ENCODE measurements around the gene ENPP6. TPM values are rescaled to one million over a fixed set of nuclear protein-coding genes. Genes with fewer than 3 reads are reported as not detected.

The ENPP6 gene
- total RNA-seq, 2 experiments from 2014 or later: not detected

GRCh38 chr4:184192933-184193332 lies 24.7 kb downstream of the ENPP6 start:
- no TSS peak for BruUV-seq (replicated peaks)
- intact Hi-C loops (cut with micrococcal nuclease; ENCODE audit: unreplicated experiment): no loop called here
- no peaks in the 10 kb centered on the region for H4K20me1 ChIP-seq (ENCODE audit: insufficient read depth, low read length)
- no peaks in the 10 kb centered on the region for H3K9me2 ChIP-seq (ENCODE audit: insufficient read depth, low read length)
- no peak overlapping the region for H3K4me2 ChIP-seq (ENCODE audit: low read length)
- TF ChIP-seq EZH2phosphoT487 (IDR thresholded peaks at IDR 0.05; ENCODE audit: borderline replicate concordance, low read depth, low read length): no peak
- TF ChIP-seq, protein P1, sequence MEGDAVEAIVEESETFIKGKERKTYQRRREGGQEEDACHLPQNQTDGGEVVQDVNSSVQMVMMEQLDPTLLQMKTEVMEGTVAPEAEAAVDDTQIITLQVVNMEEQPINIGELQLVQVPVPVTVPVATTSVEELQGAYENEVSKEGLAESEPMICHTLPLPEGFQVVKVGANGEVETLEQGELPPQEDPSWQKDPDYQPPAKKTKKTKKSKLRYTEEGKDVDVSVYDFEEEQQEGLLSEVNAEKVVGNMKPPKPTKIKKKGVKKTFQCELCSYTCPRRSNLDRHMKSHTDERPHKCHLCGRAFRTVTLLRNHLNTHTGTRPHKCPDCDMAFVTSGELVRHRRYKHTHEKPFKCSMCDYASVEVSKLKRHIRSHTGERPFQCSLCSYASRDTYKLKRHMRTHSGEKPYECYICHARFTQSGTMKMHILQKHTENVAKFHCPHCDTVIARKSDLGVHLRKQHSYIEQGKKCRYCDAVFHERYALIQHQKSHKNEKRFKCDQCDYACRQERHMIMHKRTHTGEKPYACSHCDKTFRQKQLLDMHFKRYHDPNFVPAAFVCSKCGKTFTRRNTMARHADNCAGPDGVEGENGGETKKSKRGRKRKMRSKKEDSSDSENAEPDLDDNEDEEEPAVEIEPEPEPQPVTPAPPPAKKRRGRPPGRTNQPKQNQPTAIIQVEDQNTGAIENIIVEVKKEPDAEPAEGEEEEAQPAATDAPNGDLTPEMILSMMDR (conservative IDR thresholded peaks at IDR 0.05; ENCODE audit: low read length): no peak
- no peaks in the 10 kb centered on the region for H3K4me1 ChIP-seq (ENCODE audit: insufficient read depth, low read length, poor library complexity, severe bottlenecking)
- no peaks in the 10 kb centered on the region for H3K36me3 ChIP-seq (ENCODE audit: insufficient read depth, low read length)
- no peak overlapping the region for H2AFZ ChIP-seq (ENCODE audit: low read length)
- no peaks in the 10 kb centered on the region for H3K9me3 ChIP-seq (ENCODE audit: low read length)
- no peaks in the 10 kb centered on the region for H3K79me2 ChIP-seq (ENCODE audit: insufficient read depth, low read depth, low read length)
- CTCF ChIA-PET (ENCODE audit: unreplicated experiment): no interaction called here
- POLR2A ChIA-PET: interaction anchor here (0.9 kb wide), 1 partner anchor 9 kb away, joined by 3 read pairs; no protein-coding TSS in a partner anchor
- no peak for DNase-seq (ENCODE audit: low spot score)
- H3K4me3 ChIP-seq (ENCODE audit: low read depth, low read length, poor library complexity, severe bottlenecking): no peak overlapping the region
- H3K27ac ChIP-seq (ENCODE audit: low read depth, low read length, poor library complexity, severe bottlenecking): no peak overlapping the region

DNA sequence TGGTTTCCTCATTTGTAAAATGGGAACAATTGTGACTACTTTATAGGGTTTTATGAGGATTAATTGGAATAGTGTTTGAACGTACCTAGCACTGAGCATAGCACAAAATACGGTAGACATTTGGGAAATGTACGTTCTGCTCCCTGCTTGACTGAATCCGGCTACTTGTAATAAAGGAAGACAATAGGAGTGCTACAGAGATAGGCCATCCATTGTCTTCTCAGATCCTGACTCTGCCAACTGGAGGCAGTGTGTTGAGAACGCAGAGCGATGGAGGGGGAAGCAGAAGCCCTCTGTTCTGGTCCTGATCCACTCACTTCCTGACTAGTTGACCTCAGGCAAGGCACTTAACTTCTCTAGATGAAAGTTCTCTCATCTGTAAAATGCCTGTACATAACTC lies 26.4 kb downstream of the ENPP6 start:
- no peaks in the 10 kb centered on the region for H3K36me3 ChIP-seq (ENCODE audit: insufficient read depth, low read length)
- H3K79me2 ChIP-seq (ENCODE audit: insufficient read depth, low read depth, low read length): no peaks in the 10 kb centered on the region
- no peaks in the 10 kb centered on the region for H4K20me1 ChIP-seq (ENCODE audit: insufficient read depth, low read length)
- intact Hi-C loops (cut with micrococcal nuclease; ENCODE audit: unreplicated experiment): no loop called here
- H2AFZ ChIP-seq (ENCODE audit: low read length): no peak overlapping the region
- POLR2A ChIA-PET: interaction anchor here (0.6 kb wide), 1 partner anchor 1242 kb away, joined by 3 read pairs; no protein-coding TSS in a partner anchor
- no peaks in the 10 kb centered on the region for H3K9me2 ChIP-seq (ENCODE audit: insufficient read depth, low read length)
- H3K9me3 ChIP-seq (ENCODE audit: low read length): no peaks in the 10 kb centered on the region
- no peak overlapping the region for H3K4me2 ChIP-seq (ENCODE audit: low read length)
- BruUV-seq (replicated peaks): no TSS peak
- no peak overlapping the region for H3K27ac ChIP-seq (ENCODE audit: low read depth, low read length, poor library complexity, severe bottlenecking)
- no peak overlapping the region for H3K4me3 ChIP-seq (ENCODE audit: low read depth, low read length, poor library complexity, severe bottlenecking)
- TF ChIP-seq, protein P1 (conservative IDR thresholded peaks at IDR 0.05; ENCODE audit: low read length): no peak
- TF ChIP-seq EZH2phosphoT487 (IDR thresholded peaks at IDR 0.05; ENCODE audit: borderline replicate concordance, low read depth, low read length): no peak
- H3K4me1 ChIP-seq (ENCODE audit: insufficient read depth, low read length, poor library complexity, severe bottlenecking): no peaks in the 10 kb centered on the region
- CTCF ChIA-PET (ENCODE audit: unreplicated experiment): no interaction called here
- no peak for DNase-seq (ENCODE audit: low spot score)

DNA sequence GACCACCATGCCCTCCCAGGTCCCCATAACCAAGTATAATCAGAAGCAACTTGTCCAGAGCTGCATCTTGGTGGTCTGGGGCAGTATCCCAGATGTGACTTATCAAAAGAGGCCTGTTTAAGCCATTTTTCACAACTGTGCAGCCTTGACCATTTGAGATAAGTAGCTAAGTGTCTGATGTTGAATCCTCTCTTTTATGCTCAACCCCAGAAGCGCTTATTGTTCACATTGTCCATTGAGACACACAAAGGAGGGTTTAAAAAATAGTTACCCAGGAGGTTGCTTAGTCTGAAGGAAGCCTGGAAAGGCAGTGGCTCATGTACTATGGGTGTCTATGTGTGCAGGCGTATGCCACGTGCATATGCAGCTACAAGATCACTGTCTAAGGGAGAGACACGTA lies 27.0 kb downstream of the ENPP6 start:
- Histone ChIP-seq H2AFZ (ENCODE audit: low read length) (no peak overlapping the region), H3K4me3 (ENCODE audit: low read depth, low read length, poor library complexity, severe bottlenecking) (no peak overlapping the region), H3K79me2 (ENCODE audit: insufficient read depth, low read depth, low read length) (no peaks in the 10 kb centered on the region), H3K4me2 (ENCODE audit: low read length) (no peak overlapping the region), H3K4me1 (ENCODE audit: insufficient read depth, low read length, poor library complexity, severe bottlenecking) (no peaks in the 10 kb centered on the region), H3K27ac (ENCODE audit: low read depth, low read length, poor library complexity, severe bottlenecking) (no peak overlapping the region), H4K20me1 (ENCODE audit: insufficient read depth, low read length) (no peaks in the 10 kb centered on the region), H3K9me3 (ENCODE audit: low read length) (no peaks in the 10 kb centered on the region), H3K36me3 (ENCODE audit: insufficient read depth, low read length) (no peaks in the 10 kb centered on the region), H3K9me2 (ENCODE audit: insufficient read depth, low read length) (no peaks in the 10 kb centered on the region)
- ChIA-PET CTCF (ENCODE audit: unreplicated experiment) (no interaction called here), POLR2A (interaction anchor here (0.6 kb wide), 1 partner anchor 1241 kb away, joined by 3 read pairs; no protein-coding TSS in a partner anchor)
- no TSS peak for BruUV-seq (replicated peaks)
- intact Hi-C loops (cut with micrococcal nuclease; ENCODE audit: unreplicated experiment): no loop called here
- DNase-seq (ENCODE audit: low spot score): no peak
- TF ChIP-seq EZH2phosphoT487 (IDR thresholded peaks at IDR 0.05; ENCODE audit: borderline replicate concordance, low read depth, low read length): no peak
- TF ChIP-seq, protein P1 (conservative IDR thresholded peaks at IDR 0.05; ENCODE audit: low read length): no peak

All from OCI-LY7 (cell line).